ENCODE results near the gene AGAP1.

AGAP1 gene

DNA sequence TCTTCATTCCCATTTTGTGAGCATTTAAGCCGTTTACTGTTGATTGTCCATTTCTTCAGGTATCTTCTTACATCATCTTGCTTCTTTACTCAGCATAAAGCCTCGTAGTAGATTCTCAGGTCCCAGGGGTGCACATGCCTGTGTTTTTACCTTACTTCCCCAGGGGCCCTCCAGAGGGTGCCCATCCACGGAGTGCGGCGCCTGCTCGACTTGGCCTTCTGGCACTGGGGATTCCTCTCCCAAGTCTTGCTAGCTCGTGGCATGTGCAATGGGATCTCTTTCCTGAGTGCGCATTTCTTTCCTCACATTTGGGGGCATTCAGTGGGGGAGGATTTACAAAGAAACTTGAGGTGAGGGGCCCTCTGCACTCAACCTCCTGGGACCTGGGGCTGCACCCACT, 148.1 kb downstream of the AGAP1 start:
- DNase-seq = no peak

- DNase-seq = no peak
Measured at GRCh38 chr2:235642446-235643098, 148.7 kb downstream of the AGAP1 start.

DNA sequence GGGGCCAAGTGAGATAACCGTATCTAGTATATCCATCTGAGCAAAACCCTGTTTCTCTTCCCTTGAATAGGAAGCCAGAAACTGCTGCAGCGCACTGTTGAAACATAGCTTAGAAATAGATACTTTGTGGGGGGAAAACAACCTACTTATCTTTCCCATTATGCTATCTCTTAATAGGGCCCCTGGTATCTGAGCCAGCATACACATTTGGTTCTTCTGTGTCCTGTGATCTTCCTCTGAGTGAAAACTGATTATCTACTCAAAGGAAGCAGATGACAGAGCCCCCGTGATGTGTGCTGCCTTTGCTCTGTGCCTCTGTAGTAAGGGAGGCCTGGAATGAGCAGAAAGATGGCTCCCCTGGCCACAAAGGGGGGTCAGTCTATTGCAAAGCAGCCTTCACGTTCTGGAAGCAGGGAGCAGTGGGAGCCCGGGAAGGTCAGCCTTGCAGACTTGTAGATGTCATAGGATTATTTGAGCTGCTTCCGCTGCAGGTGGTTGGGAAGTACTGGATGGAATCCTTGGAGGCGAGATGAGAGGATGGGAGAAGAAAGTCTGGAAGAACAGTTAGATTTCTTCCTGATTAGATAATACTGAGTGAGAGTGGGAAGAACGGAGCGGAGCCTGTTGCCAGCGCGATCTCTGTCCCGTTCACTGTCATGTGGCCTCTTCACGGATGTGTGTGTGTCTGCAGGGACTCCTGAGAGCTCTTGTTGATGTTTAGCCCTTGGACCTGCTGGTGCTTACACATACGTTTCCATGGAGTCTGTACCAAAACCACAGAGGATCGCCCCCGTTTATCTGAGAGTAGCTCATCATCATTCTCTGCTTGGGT, 150.1 kb downstream of the AGAP1 start:
- no peak for DNase-seq

DNA sequence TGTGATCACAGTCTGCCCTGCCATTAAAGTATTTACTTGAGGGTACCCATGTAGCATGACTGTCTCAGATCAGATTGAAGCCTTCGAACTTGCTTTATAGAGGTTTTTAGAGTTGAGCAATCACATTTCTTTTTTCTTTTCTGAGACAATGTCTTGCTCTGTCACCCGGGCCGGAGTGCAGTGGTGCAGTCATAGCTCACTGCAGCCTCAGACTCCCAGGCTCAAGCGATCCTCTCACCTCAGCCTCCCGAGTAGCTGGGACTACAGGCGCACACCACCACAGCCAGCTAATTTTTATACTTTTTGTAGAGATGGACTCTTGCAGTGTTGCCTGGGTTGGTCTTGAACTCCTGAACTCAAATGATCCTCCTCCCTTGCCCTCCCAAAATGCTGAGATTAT, 153.4 kb downstream of the AGAP1 start:
- DNase-seq = no peak

GRCh38 chr2:235647877-235648276, 154.0 kb downstream of the AGAP1 start:
- DNase-seq = no peak

DNA sequence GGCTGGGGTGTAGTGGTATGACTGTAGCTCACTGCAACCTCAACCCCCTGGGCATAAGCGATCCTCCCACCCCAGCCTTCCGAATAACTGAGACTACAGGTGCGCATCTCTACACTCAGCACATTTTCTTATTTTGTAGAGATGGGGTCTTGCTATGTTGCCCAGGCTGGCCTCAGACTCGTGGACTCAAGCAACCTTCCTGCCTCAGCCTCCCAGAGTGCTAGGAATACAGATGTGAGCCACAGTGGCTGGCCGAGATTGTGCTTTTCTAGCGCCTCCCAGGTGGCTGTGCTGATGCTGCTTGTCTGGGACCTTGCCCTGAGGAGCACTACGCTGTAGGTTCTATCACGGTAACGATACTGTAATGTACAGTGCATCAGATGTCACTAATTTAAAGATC, 155.6 kb downstream of the AGAP1 start:
- no peak for DNase-seq

DNA sequence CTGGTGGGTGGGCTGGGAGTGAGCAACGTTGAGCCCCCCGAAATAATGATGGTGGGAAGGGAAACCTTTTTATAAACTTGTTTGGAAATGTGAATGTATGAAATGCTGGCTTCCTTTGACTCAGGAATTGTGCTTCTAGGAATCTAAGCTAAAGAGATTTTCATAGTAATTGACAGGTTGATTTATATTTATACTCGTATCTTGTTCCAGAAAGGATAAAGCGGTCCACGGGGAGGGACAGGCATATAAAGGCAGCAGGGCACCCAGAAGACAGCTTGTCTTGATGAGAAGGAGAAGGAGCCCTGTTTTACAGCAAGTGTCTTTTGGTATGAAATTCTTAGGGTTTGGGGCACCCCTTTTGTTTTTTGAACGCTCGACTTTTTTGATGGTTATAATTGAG, 157.8 kb downstream of the AGAP1 start:
- DNase-seq = no peak

DNA sequence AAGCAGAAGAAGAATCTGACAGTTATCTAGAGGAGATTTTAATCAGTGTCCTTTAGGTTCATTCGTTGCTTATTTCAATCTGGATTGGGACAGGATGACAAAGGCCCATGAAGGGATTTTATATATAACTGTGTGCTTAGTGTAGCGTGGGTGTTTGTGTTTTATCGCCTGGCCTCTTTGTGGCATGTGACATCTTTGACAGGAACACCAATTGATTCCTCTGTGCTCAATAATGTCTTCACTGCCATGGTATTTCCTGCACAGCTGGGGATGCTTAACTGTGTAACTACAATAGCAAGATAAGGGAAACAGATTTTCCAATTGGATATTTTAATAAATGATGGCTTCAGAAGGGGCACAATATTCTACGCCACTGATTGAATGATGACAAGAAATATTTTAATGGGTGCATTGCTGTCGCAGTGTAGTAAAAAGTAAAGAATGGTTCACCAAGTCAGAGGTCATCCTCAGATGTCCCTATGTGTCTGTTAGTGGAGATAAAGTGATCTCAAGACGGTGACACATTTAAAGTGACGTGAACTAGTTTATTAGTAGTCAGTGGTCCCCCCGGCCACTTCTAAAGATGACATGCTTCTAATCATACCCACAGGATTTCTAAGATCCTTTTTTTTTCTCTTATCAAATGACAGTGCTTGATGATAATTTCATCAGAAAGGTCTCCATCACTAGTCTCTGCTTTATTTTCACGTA, 160.4 kb downstream of the AGAP1 start:
- no peak for DNase-seq

DNA sequence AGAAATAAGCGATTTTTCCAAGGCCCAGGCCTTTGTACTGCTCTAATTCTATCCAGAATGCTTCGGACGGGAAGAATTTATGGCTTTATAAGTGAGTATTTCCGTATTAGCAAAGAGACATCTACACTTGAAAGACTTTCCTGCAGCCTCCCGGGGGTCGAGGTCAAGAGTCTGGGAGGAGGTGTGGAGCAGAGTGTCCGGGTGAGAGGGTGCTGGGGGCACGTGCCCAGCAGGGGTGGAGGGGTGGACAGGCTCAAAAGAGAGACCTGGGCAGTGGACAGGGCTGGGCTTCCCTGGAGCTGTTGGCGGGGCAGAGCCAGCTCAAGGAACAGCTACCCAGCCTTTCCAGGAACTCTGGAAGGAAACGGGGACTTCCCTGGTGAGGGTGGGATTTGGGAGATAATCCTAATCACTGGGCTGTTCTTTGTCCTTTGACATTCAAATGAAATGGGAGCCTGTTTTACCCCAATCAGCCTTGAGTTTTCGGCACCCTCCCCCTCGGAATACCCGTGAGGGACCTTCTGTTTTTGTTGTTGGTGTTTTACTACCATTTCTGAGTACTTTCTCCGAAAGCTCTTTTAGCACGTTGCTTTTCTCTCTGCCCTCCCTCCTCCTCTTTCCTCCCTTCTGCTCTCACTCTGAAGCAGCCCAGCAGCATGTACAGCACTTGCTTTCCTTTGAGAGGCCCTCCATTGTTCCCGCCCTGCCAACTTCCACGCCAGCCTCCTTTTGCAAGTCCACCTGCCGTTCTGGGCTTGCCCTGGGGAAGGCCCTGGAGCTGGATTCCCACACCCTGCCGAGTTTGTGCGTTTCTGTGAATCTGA, 164.7 kb downstream of the AGAP1 start:
- no peak for DNase-seq

- DNase-seq = no peak
Measured at GRCh38 chr2:235659767-235660322, 166.0 kb downstream of the AGAP1 start.

GRCh38 chr2:235660484-235661082, 166.7 kb downstream of the AGAP1 start:
- DNase-seq = no peak

DNA sequence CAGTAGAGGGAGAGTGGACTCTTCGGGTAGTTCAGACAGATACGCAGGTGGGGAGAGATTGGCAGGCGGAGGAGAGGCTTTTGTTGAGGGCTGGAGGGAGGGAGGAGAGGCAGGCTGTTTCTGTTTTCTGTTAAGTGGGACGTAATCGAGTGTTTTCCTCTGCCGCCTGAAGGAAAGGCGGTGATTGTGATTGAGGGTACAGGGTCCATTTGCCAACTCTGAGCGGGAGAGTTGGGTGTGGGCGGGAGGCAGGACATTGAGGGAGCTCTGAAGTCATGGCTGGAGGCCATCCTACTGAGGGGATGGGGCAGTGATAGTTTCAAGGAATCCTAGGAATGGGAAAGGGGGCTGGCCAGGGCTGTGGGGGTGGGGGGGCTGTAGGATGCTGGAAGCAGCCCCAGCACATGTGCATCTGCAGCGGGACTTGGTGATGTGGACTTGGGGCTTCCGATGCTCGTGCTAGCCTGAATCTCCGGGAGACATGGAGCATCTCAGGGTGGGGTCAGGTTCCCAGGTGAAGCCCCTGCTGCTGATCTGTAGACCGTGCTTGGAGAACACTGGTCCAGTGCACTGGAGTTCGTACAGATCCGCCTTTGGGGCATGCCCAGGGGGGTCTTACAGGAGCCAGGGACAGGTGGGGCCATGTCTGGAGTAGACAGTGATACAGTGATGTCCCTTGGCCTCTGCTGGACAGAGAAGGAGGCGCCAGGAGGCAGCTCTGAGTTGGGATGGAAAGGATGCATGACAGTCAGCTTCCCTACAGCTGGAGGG, 167.5 kb downstream of the AGAP1 start:
- DNase-seq = no peak

- no peak for DNase-seq
Measured at GRCh38 chr2:235661952-235662351, 168.1 kb downstream of the AGAP1 start.

DNA sequence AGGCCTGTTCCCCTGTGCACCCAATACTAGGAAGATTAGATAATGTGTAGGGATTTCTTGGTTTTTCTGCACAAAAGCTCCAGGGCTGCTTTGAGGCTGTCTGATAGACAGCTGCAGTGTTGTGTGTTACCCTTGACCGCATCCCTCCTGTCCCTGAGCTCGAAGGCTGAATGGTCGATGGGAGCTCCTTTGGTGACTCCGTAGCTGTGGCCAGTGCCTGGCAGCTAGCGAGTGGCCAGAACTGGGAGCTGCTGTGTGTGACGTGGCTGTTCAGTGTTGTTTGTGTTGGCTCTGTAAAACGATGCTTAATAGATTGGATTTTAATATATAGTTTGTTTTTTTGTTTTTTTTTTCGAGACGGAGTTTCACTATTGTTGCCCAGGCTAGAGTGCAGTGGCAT, 170.0 kb downstream of the AGAP1 start:
- DNase-seq = no peak

DNA sequence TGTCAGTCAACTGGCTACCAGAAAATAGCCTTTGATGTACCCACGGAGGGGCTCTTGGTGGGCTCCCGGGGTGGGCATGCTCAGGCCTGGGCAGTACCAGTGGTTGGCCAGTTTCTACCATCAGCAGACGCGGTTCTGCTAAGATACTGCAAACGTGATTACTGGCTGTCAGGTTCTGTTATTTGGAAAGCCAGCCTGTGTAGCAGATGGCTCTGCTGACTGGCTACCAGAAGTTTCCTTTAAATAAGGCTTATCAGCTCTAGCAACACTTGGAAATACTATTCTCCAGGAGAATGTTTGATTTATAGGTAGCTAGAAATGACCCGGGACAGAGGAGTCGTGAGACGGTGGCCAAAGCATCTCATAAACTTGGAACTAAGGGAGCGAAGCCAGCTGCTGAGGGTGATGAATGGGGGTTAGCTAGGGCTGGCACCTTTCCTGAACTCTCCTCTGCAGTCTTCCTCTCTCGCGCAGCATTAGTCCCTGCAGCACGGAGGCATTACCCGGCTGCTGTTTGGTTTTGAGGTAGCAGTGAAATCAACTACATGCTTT, 171.9 kb downstream of the AGAP1 start:
- no peak for DNase-seq

DNA sequence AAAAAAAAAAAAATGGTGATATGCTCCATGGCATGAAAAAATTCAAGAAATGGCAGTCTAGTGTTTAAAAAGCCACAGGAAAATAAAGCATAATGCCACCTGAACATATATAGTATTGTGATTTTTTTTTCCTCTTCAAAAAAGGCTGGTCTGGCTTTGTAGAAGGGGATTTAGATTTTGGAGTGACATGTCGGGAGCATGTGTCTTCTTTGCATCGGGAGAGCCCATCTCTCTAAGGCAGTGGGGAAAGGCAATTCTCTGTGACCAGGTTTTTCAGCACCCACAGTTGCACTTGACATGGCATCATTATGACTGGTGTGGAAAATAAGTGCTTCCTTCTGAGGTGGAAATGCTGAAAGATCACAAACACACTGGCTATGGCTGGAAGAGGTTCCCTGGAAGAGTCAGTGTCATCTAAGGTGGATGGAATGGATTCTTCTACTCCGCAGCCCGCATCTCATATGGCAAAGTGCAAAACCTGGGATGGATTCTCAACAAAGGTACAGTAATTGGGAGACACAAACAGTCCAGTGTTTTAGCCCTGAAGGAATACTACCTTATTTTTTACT, 172.5 kb downstream of the AGAP1 start:
- no peak for DNase-seq

DNA sequence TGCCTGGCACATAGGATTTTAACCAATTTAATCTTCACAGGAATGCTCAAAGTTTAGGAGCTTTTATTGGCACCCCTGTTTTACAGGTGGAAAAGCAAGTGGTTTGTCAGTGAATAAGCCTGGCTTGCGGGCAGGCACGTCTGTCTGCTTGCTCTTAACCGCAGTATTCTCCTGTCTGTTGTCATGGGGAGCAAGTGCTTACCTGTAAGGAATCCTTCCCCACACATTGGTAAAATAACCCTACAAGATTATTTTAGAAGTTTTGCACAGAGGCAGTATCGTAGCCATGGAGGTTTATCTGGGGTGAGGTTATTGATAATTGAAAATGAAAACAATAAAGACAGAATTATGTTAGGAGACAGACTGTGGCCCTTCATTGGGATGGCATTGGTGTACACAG, 174.9 kb downstream of the AGAP1 start:
- no peak for DNase-seq

DNA sequence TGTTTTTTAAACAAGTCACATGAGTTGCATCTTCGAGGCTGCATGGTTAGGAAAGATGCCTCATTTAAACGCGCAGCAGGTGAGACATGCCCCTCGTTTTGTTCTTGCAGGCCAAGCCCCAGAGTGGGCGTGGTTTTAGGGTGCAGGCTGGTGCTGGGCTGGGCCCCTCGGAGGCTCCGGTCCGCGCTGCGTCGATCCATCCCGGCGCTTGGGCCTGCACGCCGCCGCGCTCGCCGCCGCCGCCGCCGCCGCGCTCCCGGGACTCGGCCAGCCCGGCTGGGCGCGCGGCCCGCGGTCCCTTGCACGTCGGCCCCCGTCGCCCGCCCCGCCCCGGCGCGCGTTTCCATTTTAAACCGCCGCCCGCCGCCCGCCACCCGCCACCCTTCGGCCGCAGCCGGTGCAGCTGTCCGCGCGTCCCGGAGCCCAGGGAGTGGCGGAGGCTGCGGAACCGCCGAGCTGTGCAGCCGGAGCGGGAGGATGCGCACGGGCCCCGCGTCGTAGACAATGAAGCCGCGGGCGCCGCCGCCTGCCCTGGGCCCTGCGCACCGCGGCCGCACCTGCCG, 175.5 kb downstream of the AGAP1 start:
- no peak for DNase-seq

DNA sequence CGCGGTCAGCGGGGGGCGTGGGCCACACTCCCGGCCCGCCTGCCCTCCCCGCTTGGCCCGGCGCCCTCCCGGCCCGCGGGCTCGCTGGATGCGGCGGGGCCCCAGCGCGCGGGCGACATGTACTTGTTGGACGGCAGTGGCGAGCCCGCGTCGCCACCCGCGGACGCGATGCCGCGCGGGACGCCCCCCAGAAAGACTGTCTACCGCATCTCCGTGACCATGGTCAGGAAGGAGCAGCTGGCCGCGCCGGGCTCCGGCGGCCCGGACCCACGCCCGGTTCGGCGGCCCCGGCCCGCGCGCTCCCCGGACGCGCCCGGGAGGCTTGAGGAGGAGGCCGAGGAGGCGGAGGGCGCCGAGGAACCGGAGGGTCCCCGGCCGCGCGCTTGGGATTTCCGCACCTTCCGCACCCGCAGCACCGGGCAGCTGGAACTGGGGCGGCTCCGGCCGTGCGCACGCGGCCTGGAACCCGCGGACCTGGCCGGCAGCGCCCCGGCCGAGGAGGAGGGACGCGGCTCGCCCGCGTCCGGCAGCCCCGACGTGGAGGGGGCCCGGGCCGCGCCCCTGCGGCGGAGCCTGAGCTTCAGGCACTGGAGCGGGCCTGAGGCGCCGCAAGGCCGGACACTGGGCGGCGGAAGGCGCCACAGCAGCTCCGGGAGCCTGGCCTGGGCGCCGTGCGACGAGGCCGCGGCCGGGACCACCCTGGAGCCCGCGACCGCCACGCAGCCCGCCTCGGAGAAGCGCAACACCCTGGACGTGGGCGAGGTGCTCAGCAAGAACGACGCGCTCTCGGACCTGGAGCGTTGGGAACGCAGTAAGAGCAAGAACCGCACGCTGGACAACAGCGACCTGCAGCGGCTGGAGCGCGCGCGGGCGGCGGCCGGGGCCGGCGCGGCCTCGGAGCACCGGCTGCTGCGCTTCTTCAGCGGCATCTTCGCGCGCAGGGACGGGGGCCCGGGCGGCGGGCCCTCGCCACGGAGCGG, 176.4 kb downstream of the AGAP1 start:
- DNase-seq = no peak
